ENCODE data around the gene PCDHGB1.
A peak's percentile ranks its signal among the peaks of the same experiment; 100 is the strongest.
"Not testable (repeated sequence)": the region's sequence is repeated elsewhere in the genome, so short reads cannot be mapped to it uniquely, and the experiment has no call there.

PCDHGB1 gene

GRCh38 chr5:141349917-141350619 is at the start of gene PCDHGB1:
PCDHGB1 (plus strand) TSS chr5:141350099; CDS start chr5:141350261, 162 bp downstream.
- Histone ChIP-seq H3K9ac (ENCODE audit: low read depth, low read length) (peak within 1 kb of the TSS; percentile 37), H3K4me3 (ENCODE audit: low read depth, low read length) (peak within 1 kb of the TSS; percentile 41), H3K9me3 (ENCODE audit: control insufficient read depth, insufficient read depth, low read length) (peaks cover under 1% of the 10 kb centered on the region), H3K4me1 (ENCODE audit: control insufficient read depth, insufficient read depth, low read length) (no peaks in the 10 kb centered on the region), H3K36me3 (ENCODE audit: control insufficient read depth, insufficient read depth, low read length) (no peaks in the 10 kb centered on the region), H3K27me3 (ENCODE audit: control insufficient read depth, insufficient read depth, low read length) (no peaks in the 10 kb centered on the region)

GRCh38 chr5:141303756-141304155 is 46.1 kb upstream of the PCDHGB1 start, which contains the start of gene SLC25A2:
SLC25A2 (minus strand) TSS chr5:141304049; CDS start chr5:141303865, 184 bp downstream.
- Histone ChIP-seq H3K9ac (ENCODE audit: low read depth, low read length) (no peak within 1 kb of the TSS), H3K36me3 (ENCODE audit: control insufficient read depth, insufficient read depth, low read length) (no peaks in the 10 kb centered on the region), H3K9me3 (ENCODE audit: control insufficient read depth, insufficient read depth, low read length) (peaks cover 4% of the 10 kb centered on the region), H3K4me1 (ENCODE audit: control insufficient read depth, insufficient read depth, low read length) (no peaks in the 10 kb centered on the region), H3K4me3 (ENCODE audit: low read depth, low read length) (no peak within 1 kb of the TSS), H3K27me3 (ENCODE audit: control insufficient read depth, insufficient read depth, low read length) (no peaks in the 10 kb centered on the region)

- Histone ChIP-seq H3K9ac (ENCODE audit: low read depth, low read length) (no peak overlapping the region), H3K9me3 (ENCODE audit: control insufficient read depth, insufficient read depth, low read length) (peaks cover 4% of the 10 kb centered on the region), H3K27me3 (ENCODE audit: control insufficient read depth, insufficient read depth, low read length) (no peaks in the 10 kb centered on the region), H3K36me3 (ENCODE audit: control insufficient read depth, insufficient read depth, low read length) (no peaks in the 10 kb centered on the region), H3K4me3 (ENCODE audit: low read depth, low read length) (no peak overlapping the region), H3K4me1 (ENCODE audit: control insufficient read depth, insufficient read depth, low read length) (no peaks in the 10 kb centered on the region)
Measured at GRCh38 chr5:141306630-141307029, 43.3 kb upstream of the PCDHGB1 start.

- no peaks in the 10 kb centered on the region for H3K36me3 ChIP-seq (ENCODE audit: control insufficient read depth, insufficient read depth, low read length)
- H3K9me3 ChIP-seq (ENCODE audit: control insufficient read depth, insufficient read depth, low read length), result peaks cover 2% of the 10 kb centered on the region
- no peaks in the 10 kb centered on the region for H3K27me3 ChIP-seq (ENCODE audit: control insufficient read depth, insufficient read depth, low read length)
- H3K9ac ChIP-seq (ENCODE audit: low read depth, low read length), result no peak overlapping the region
- H3K4me1 ChIP-seq (ENCODE audit: control insufficient read depth, insufficient read depth, low read length), result no peaks in the 10 kb centered on the region
- H3K4me3 ChIP-seq (ENCODE audit: low read depth, low read length), result no peak overlapping the region
Measured at GRCh38 chr5:141313711-141314110, 36.2 kb upstream of the PCDHGB1 start.

GRCh38 chr5:141316963-141317362 is 32.9 kb upstream of the PCDHGB1 start:
- H3K36me3 ChIP-seq (ENCODE audit: control insufficient read depth, insufficient read depth, low read length); H3K4me3 ChIP-seq (ENCODE audit: low read depth, low read length); H3K27me3 ChIP-seq (ENCODE audit: control insufficient read depth, insufficient read depth, low read length); H3K4me1 ChIP-seq (ENCODE audit: control insufficient read depth, insufficient read depth, low read length); H3K9ac ChIP-seq (ENCODE audit: low read depth, low read length): not testable (repeated sequence)
- peaks cover 15% of the 10 kb centered on the region for H3K9me3 ChIP-seq (ENCODE audit: control insufficient read depth, insufficient read depth, low read length)

- H3K9me3 ChIP-seq (ENCODE audit: control insufficient read depth, insufficient read depth, low read length), result peaks cover 15% of the 10 kb centered on the region
- H3K4me3 ChIP-seq (ENCODE audit: low read depth, low read length), result peak overlapping the region; percentile 93
- H3K27me3 ChIP-seq (ENCODE audit: control insufficient read depth, insufficient read depth, low read length), result no peaks in the 10 kb centered on the region
- no peak overlapping the region for H3K9ac ChIP-seq (ENCODE audit: low read depth, low read length)
- H3K36me3 ChIP-seq (ENCODE audit: control insufficient read depth, insufficient read depth, low read length), result peaks cover 5% of the 10 kb centered on the region
- no peaks in the 10 kb centered on the region for H3K4me1 ChIP-seq (ENCODE audit: control insufficient read depth, insufficient read depth, low read length)
Measured at GRCh38 chr5:141319202-141319601, 30.7 kb upstream of the PCDHGB1 start.

GRCh38 chr5:141319699-141320098 is 30.2 kb upstream of the PCDHGB1 start:
- Histone ChIP-seq H3K4me3 (ENCODE audit: low read depth, low read length) (peak overlapping the region; percentile 93), H3K9me3 (ENCODE audit: control insufficient read depth, insufficient read depth, low read length) (peaks cover 15% of the 10 kb centered on the region), H3K9ac (ENCODE audit: low read depth, low read length) (no peak overlapping the region), H3K4me1 (ENCODE audit: control insufficient read depth, insufficient read depth, low read length) (no peaks in the 10 kb centered on the region), H3K27me3 (ENCODE audit: control insufficient read depth, insufficient read depth, low read length) (no peaks in the 10 kb centered on the region), H3K36me3 (ENCODE audit: control insufficient read depth, insufficient read depth, low read length) (peaks cover 5% of the 10 kb centered on the region)

GRCh38 chr5:141320225-141321169 is 29.4 kb upstream of the PCDHGB1 start, which contains the start of gene TAF7:
TAF7 (minus strand) TSS chr5:141320784; CDS start chr5:141320044, 740 bp downstream.
- Histone ChIP-seq H3K9me3 (ENCODE audit: control insufficient read depth, insufficient read depth, low read length) (peaks cover 15% of the 10 kb centered on the region), H3K4me3 (ENCODE audit: low read depth, low read length) (peak within 1 kb of the TSS; percentile 93), H3K9ac (ENCODE audit: low read depth, low read length) (peak within 1 kb of the TSS; percentile 99), H3K4me1 (ENCODE audit: control insufficient read depth, insufficient read depth, low read length) (no peaks in the 10 kb centered on the region), H3K36me3 (ENCODE audit: control insufficient read depth, insufficient read depth, low read length) (peaks cover 5% of the 10 kb centered on the region), H3K27me3 (ENCODE audit: control insufficient read depth, insufficient read depth, low read length) (no peaks in the 10 kb centered on the region)

GRCh38 chr5:141322261-141322660 is 27.6 kb upstream of the PCDHGB1 start:
- H3K4me3 ChIP-seq (ENCODE audit: low read depth, low read length), result no peak overlapping the region
- H3K9me3 ChIP-seq (ENCODE audit: control insufficient read depth, insufficient read depth, low read length), result peaks cover 15% of the 10 kb centered on the region
- H3K36me3 ChIP-seq (ENCODE audit: control insufficient read depth, insufficient read depth, low read length), result peaks cover 5% of the 10 kb centered on the region
- no peaks in the 10 kb centered on the region for H3K4me1 ChIP-seq (ENCODE audit: control insufficient read depth, insufficient read depth, low read length)
- no peak overlapping the region for H3K9ac ChIP-seq (ENCODE audit: low read depth, low read length)
- H3K27me3 ChIP-seq (ENCODE audit: control insufficient read depth, insufficient read depth, low read length), result no peaks in the 10 kb centered on the region

- no peaks in the 10 kb centered on the region for H3K36me3 ChIP-seq (ENCODE audit: control insufficient read depth, insufficient read depth, low read length)
- H3K4me1 ChIP-seq (ENCODE audit: control insufficient read depth, insufficient read depth, low read length), result no peaks in the 10 kb centered on the region
- H3K27me3 ChIP-seq (ENCODE audit: control insufficient read depth, insufficient read depth, low read length), result no peaks in the 10 kb centered on the region
- peak overlapping the region; percentile 72 for H3K9ac ChIP-seq (ENCODE audit: low read depth, low read length)
- peaks cover 3% of the 10 kb centered on the region for H3K9me3 ChIP-seq (ENCODE audit: control insufficient read depth, insufficient read depth, low read length)
- peak overlapping the region; percentile 69 for H3K4me3 ChIP-seq (ENCODE audit: low read depth, low read length)
Measured at GRCh38 chr5:141326088-141326854, 23.6 kb upstream of the PCDHGB1 start.

- no peak overlapping the region for H3K4me3 ChIP-seq (ENCODE audit: low read depth, low read length)
- no peaks in the 10 kb centered on the region for H3K27me3 ChIP-seq (ENCODE audit: control insufficient read depth, insufficient read depth, low read length)
- H3K36me3 ChIP-seq (ENCODE audit: control insufficient read depth, insufficient read depth, low read length), result no peaks in the 10 kb centered on the region
- no peaks in the 10 kb centered on the region for H3K4me1 ChIP-seq (ENCODE audit: control insufficient read depth, insufficient read depth, low read length)
- peaks cover 10% of the 10 kb centered on the region for H3K9me3 ChIP-seq (ENCODE audit: control insufficient read depth, insufficient read depth, low read length)
- no peak overlapping the region for H3K9ac ChIP-seq (ENCODE audit: low read depth, low read length)
Measured at GRCh38 chr5:141328231-141328630, 21.7 kb upstream of the PCDHGB1 start.
